Measurements from ENCODE around the gene ARHGAP8.
A peak's percentile ranks its signal among the peaks of the same experiment; 100 is the strongest.

ARHGAP8 gene

DNA sequence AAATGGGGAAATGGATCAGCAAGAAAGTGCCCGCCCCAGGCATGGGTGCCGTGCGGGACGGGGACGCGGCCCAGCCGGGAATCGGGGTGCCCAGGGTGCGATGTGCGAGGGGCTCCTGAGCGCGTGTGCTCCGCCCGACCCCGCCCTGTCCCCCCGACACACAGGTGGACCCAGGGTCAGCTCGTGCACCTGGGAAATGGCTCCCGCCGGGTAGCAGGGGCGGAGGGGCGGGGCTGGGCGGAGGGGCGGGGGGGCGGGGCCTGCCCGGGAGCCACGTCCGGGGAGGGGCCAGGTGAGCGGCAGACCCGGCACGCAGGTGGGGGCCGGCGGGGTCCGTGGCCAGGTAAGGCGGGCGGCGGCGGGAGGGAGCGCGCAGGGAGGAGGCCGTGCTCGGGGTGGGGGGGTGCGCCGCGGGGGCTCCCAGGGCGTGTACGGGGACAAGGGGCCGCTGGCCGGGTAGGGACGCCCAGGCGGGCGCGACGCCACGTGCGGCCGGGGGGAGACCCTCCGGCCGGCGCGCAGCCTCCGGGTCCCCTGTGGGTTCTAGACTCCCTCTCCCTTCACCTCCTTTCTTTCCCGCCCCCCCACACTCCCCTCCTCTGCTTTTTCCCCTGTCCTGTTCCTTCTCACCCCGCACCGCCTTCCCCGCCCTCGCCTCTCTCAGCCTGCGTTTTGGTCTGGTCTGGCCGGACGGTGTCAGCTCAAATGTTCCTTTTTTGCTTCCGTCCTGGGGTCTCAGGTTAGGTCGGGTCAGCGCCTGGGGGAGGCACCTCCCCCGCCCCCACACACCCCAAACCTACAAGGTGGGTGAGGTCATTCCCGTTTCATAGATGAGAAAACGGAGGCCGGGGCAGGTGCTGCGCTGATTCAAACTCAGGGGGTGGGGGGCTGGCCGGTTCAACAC is at the start of gene ARHGAP8:
Gene ARHGAP8 (plus strand): TSS at position 291 of the 904 bp plus-strand sequence. CDS start 33,953 bp downstream, outside the sequence.
- DNase-seq = no peak

DNA sequence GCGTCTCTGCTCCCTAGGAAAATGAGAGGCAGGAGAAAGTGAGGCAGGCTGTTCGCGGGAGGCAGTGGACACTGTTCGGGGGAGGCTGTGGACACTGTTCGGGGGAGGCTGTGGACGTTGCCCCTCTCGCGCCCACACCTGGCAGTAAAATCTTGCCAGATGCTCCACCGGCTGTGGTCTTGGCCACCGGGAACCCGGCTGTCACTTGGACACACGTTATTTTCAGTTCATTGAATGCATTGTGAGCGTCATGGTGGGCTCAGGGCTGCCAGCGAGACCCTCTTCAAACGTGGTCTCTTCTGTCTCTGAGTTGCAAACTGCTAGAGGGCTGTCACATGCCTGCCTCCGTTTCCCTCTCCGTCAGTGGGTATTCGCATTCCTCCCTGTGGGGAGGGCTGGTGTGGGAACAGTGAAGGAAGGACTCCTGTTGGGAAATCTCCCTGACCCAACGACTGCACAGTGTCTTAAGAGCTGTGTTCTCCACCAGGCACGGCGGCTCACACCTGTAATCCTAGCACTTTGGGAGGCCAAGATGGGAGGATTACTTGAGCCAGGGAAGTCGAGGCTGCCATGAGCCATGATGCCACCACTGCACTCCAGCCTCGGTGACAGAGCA is 49.0 kb upstream of the ARHGAP8 start:
- DNase-seq = no peak

DNA sequence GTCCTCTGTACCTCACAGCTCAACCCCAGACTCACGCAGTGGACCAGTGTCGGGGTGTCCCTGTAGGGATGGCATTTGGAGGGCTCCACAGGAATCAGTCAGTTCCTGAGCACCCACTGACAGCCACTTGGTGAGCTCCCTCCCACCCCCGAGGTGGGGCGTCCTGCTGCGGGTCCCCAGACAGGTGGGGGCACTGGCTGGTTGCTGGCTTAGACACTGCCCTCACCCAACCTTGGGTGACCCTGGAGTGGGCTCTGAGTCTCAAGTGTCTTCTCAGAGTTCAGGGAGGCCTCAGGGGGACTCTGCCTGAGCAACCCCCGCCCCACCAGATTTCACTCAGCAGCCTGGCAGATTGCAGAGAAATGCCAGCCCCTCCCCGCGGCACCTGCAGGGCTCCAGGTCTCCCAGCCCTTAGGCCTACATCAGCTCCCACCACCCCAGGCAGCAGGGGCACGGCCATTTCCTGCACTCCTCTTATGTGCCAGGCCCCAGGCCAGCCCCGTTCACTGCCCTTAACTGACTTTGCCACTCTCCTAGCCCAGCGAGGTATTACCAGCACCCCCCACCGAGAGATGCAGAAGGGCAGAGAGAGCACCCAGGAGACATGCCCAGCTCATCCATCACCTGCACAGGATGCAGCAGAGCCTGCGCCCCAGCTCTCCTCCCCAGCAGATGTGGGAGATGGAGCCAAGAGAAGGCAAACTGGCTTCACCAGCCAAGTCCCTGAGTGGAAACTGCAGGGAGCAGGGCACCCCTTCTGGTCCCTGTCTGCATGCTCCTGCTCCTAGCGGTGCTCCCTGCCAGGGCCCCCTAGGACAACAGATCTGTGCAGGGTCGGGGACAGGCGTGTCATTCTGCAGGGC is 48.0 kb upstream of the ARHGAP8 start:
- no peak for DNase-seq

DNA sequence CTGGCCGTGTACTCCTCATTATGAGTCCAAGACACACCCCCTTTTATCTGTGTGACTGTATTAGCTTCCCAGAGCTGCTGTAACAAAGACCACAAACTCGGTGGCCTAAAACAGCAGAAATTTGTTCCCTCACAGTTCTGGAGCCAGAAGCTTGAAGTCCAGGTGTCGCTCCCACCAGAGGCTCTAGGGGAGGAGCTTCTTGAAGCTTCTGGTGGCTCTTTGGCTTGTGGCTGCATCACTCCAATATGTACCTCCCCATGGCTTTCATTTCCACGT is 47.4 kb upstream of the ARHGAP8 start:
- no peak for DNase-seq

DNA sequence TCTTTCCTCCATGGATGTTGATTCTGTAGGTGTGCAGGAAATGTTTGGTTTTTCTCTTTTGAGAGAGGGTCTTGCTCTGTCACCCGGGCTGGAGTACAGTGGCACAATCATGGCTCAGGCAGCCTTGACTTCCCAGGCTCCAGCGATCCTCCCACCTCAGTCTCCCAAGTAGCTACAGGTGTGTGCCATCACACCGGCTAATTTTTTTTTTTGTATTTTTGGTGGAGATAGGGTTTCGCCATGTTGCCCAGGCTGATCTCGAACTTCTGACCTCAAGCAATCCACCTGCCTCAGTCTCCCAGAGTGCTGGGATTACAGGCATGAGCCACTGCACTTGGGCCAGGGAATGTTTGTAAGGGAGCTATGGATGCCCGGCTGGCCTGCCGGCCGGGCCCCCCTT is 45.9 kb upstream of the ARHGAP8 start:
- no peak for DNase-seq

DNA sequence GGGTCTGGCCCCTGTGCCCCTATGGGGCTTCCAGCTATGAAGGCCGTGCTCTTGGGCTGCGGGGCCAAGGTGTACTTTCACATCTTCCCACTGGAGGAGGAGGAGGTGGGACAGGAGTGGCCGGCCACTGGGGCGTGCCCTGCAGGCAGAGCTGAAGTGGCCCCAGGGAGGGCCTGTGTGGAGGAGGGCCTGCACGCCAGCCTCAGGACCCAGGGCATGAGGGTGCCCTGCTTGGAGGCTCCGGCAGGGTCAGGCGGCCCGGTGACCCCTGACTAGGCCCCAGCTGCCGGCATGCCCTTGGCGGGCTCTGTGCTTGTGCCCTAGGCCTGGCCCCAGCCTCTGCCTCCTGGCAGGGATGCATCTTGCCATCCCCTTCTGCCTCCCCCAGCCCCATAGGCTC is 45.2 kb upstream of the ARHGAP8 start:
- DNase-seq = no peak

DNA sequence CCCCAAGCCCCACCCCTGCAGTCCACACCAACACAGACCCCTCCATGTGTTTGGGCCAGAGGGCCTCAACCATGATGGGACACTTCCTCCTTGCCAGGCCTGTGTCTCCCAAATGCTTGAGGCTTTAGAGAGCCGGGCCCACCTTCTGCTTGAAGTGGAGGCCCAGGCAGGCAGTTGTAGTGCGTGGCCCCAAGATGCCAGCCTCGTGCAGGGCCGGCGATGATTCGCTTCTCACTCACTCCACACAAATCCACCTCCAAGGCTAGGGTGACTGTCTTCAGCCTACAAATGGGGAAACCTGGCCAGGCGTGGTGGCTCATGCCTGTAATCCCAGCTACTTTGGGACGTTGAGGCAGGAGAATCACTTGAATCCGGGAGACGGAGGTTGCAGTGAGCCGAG is 44.6 kb upstream of the ARHGAP8 start:
- no peak for DNase-seq

DNA sequence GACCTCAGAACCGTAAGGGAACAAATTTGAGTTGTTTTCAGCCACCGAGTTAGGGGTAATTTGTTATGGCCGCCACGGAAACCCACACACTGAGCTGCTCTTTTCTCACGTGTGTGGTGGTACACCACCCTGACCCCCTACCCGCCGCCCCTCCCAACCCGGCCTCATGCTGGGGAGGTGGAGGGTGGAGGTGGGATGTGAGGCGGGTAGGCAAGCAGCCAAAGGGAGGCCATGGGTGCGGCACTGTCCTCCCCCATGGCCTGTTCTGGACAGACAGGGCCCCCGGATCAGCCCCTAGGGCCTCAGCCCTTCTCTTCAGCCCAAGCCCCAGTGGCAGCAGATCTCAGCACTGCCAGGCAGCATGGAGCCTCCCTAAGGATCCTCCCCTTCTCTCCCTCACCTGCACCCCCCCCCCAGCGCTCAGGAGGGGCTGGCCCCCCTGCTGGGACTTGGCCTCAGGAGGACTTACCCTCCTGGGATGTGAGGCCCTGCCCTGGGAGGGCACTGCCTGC is 42.4 kb upstream of the ARHGAP8 start:
- DNase-seq = no peak

DNA sequence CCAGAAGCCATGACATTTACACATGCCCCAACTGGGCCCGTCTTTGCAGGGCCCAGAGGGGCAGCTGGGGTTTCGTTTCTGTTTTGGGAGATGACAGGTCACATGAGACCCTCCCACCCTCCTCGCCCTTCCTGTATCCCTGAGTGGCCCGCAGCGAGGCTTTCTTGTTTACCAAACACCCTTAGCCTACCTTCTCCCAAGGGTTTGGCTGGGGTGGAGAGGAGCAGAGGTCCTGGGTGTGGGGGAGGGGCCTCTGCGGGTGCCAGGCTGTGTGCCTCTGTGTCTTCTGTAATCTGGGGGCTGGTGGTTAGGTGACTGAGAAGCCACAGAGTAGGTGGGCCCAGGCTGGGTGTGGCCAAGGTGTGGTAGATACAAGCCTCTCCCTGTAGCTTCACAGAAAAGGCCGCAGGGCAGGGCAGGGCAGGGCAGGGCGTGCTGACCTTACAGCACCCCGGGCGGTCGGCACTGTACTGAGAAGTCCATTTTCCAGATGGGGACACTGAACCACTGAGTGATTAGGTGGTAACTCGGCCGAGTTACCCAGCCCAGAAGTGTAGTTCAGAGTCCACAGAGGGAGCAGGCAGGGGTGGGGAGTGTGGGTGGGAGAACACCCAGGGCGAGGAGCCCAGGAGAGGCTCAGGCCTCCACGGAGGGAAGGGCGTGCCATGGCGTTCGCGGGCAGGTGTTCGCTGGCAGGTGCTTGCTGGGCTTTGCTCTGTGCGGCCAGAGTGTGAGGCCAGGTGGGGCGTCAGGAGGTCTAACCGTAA is 41.7 kb upstream of the ARHGAP8 start:
- no peak for DNase-seq

DNA sequence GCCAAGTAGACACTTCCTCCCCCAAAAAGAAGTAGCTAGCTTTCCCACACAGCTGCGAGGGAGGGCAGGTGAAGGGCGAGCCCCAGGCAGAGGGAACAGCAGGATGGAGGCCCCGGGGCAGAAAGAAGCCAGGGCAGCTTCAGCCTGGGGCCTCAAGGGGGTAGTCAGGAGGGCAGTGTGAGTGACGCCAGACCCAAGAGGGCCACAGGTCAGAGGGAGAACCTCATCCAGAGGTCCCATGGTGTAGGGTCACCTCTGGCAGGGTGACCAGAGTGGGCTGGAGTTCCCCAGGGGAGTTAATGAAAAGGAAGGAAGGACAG is 41.2 kb upstream of the ARHGAP8 start:
- DNase-seq = no peak

DNA sequence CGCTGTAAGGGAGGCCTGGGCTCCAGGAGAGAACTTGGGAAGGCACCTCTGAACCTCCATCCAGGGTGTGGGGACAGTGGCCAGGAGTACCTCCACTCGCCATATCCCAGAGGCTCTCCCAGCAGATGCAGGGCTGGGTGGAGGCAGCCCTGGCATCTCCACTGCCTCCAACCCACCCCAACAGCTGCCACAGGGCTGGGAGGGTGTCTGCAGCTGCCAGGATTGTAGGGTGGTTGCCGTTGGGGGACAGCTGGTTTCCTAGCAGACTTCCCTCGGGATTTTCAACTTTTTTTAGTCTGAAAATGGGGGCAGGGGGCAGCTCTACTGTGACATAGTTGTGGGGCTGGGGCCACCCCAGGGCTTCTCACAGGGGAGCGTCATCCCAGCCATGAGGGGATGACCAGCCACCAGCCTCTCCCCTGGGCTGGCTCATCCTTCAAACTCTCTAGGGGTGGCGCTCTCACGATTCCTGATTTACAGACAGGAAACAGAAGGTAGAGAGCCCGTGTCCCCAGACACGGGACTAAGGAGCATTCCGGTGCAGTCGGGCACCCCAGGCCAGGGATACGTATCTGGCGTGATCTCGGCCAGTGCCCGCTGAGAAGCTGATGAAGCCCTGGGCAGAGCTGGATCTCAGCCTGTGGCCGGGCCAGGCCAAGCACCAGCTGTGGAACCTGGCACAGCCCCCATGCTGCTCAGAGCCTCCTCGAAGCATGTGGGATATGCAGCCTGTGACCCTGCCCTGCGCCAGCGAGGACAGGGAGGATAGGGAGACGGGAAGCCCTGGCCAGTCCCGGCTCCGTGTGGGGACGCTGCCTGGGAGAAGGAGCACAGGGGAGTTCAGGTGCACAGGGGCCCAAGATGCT is 40.5 kb upstream of the ARHGAP8 start:
- DNase-seq = peak; percentile 71

DNA sequence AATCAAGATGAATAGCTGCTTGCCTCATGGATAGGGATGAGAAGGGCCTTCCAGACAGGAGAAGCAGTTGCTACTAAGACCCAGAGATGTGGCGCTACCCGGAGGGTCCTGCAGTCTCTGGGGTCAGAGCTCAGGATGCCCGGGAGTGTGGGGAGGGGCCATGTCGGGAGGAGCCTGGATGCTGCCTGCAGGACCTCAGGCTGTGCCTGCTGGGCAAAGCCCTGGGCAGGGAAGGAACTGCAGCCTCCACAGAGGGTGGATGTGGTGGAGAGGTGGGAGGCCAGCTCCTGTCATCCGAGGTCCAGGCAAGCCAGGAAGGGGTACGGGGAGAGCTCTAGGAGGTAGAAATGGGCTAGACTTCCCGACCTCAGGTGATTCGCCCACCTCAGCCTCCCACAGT is 39.4 kb upstream of the ARHGAP8 start:
- no peak for DNase-seq

DNA sequence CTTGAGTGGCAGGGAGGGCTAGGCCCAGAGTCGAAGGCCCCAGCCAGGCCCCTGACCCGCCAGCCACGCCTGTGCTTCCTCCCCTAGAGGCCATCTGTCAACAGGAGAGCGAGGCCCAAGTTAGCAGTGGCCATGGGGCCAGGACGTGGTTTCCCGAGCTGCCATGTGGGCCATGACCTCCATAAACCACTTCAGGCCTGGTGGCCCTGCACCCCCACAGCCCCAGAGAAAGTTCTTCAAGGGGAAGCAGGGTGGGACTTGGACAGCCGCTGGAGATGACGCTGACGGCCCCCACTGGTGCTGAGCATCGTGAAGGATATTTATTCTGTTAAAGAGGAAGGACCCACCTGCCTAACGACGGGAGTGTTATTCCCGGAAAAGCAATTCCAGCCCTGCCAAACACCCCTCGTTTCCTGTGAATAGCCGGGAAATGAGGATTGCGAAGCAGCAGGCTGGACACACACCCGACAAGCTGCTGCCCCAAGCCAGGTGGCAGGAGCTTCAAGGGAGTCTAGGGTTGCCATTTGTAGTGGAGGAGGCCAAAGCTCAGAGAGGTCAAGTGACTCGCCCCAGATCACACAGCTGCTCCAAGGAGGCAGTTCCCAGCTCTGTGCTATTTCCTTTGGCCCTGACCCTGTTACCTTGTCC is 37.5 kb upstream of the ARHGAP8 start:
- no peak for DNase-seq

DNA sequence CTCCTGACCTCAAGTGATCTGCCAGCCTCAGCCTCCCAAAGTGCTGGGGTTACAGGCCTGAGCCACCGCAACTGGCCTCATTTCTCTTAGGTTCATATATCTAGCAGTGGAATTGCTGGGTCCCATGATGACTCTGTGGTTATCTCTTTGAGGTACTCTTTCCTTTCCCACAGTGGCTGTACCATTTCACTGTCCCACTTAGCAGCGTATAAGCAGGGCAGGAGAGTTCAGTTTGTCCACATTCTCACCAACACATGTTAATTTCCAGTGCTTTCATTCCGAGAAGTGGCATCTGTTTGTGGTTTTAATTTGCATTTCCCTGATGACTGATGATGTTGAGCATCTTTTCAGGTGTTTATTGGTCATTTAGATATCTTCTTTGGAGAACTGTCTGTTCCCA is 34.0 kb upstream of the ARHGAP8 start:
- no peak for DNase-seq

DNA sequence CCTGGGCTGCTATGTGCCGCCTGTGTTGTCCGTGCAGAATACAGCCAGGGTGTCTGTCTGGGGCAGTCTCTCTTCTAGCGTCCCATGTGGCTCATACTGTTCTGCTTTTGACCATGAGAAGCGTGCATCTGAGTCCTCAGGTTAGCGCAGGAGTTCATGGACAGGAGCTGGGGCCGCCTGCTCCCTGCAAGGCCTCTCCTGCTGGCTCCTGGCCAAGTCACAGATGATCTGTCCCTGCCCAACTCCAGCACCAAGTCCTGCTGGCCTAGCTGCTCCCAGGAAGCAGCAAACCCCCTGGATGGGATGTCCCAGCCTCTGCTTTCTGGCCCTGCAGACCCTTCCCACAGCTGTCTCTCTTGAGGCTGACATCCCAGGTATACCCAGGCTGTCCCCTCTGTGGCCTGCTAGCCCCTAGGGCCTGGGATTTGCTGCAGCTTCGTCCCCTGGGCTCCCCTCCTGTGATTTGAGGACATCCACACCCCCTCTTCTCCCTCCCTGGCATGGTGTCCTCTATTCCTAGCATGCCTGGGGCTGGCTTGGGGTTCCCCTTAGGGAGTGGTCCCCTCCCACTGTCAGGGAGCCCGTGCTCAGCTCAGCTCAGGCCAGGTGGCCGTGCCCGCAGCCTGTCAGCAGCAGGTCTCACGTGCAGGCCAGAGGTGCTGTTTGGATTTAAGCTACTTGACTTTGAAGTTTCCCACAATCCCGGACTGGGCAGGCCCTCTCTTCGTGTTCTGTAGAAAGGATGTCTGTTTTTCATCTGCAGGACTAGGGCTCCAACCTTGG is 32.6 kb upstream of the ARHGAP8 start:
- no peak for DNase-seq

DNA sequence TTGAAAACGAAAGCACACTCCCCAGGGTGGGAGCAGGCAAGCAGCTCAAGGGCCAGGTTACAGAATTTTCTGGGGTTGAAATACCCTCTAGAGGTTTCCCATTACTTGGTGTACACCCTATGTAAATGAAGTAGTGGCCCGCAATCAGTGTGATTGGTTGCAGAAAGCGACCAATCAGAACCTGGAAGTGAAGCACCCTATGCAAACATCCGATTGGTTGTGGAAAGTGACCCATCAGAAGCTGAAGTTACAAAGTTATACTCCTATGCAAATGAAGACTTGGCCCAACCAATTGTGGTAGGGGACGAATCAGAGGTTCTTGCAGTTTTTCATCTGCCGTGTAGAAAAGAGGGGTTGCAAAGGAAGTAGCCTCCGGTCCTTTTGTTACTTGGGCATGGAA is 31.2 kb upstream of the ARHGAP8 start:
- DNase-seq = no peak

DNA sequence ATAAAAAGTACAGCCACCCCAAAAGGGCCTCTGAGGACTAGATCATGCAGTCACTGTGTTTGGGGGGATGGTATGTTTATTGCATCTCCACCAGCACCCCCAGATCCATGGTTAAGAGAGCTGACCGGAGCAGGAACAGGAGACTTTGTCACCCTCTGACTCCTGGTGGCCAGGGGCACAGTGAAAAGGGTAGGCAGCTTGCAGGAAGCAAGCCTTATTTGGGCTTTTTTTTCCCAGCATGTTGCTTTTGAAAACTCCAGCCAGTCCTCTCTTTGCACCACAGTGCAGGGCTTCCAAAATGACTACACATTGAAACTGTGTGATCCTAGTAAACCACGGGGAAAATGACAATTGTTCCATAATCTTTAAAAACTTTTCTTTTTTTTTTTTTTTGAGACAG is 29.8 kb upstream of the ARHGAP8 start:
- DNase-seq = no peak

DNA sequence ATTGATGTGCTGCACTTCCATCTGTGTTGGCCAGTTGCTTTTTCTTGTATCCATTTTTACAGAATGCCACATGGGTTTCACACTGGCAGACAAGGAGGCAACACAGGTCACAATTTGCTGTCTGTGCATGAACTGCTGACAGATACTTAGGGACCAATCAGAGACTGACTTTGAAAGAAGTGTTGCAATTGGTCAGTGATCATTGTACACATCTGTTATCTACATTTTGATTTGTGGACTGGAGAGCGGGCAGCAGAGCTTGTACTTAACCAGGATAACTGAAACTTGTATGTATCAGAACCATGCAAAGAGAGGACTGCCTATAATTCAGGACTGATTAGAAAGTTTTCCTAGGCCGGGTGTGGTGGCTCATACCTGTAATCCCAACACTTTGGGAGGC is 28.6 kb upstream of the ARHGAP8 start:
- no peak for DNase-seq

DNA sequence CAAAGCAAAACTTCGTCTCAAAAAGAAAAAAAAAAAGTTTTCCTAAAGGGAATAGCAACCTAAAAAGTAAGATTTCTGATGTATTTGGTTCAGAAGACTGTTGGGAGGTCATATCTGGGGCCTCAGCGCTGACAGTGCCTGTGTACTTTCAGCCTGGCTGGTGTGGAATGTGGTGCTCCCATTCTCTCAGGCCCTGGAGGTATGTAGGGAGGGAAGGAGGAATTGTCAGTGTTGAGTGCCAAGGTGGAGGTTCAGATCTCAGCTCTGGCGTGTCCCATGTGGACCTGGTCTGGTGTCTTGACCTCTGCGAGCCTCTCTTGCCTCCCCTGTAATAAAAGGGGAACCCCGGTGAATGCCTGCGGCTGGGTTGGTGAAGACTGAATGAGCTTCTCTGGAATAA is 28.0 kb upstream of the ARHGAP8 start:
- DNase-seq = no peak

DNA sequence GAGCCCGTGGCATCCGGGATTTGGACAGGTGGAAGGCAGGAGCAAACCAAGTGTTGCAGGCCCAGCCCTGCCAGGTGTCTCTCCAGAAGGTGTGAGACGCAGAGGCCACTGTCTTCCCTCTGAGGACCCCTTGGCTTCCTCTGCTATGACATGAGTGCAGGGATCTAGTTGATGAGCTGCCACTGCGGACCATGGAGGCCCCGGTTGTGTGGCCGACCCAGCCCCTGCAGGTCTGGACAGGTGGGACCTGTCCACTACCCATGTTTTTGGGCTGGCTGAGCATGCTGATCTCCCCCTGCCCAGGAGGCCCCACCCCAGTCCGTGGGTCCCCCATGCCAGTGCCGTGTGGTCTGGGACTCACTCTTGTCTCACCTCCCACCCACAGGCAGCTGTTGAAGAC is 27.5 kb upstream of the ARHGAP8 start:
- no peak for DNase-seq

DNA sequence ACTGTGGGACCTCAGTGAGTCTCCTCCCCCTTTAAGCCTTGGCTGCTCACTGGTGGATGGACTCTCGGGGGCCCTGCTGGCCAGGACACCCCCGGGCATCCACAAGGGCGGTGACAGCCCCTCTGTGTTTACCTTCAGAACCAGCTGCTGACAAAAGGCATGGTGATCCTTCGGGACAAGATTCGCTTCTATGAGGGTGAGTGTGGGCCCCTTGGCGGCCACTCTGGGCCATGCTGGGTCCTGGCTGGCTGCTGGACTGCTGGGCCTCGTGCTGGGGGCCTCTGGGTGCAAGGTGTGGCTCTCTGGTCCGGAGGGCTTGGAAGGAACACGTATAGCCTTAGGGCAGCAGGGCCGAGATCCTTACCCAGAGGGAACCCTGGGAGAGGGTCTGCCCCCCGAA is 25.9 kb upstream of the ARHGAP8 start:
- no peak for DNase-seq
